Stimulated activated CD8-positive, alpha-beta memory T cell treated with anti-CD3 and anti-CD28 coated beads, Interleukin-4, amount 100 ng/mL, for 24 hours (primary cell): ENCODE results near the gene LRRC72.
"Not testable (repeated sequence)": the region's sequence is repeated elsewhere in the genome, so short reads cannot be mapped to it uniquely, and the experiment has no call there.

Experiments
- DNase-seq: peaks from one replicate; pipeline ENCODE4 v3.0.0-alpha.2; 2020; ENCODE audit warnings: low read depth

LRRC72 gene

DNA sequence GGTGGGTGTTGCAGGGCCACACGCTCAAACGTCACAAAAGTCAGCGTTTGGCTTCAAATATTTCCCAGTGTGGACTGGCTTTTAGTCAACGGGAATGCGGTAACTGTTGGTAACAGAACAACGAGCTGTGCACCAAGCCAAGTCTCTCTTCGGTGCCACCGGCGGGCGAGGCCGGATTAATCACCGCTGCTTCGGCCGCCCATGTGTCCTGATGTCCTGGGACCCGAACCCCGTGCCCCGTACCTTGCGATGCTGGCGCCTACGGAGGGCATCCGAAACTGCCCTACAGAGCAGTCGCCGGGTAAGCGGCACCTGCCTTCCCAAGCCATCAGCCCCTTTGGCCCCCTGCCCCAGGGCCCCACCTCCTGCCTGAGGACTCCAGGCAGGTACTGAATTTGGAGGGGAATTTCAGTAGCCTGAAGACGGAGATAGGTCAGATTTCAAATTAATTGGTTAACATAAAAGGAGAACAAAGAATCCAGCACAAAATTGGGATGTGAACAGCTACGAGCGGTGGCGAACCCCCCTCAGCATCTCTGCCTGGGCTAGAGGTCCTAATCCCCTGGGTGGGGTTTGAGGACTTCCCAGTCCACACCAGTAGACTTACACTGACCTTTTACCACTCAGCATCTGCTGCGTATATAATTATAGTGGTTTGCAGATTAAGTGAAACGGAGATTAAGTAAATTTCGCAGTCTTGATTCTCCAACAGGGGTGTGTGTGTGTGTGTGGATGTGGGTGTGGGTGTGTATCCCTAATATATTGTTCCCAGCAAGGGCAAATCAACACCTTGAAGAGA, at the start of gene LRRC72:
LRRC72 (plus strand) TSS at position 84 of the 799 bp plus-strand sequence; CDS start at position 212, 128 bp downstream.
- DNase-seq = no peak

- DNase-seq = no peak
Measured at GRCh38 chr7:16479161-16479560, 47.5 kb upstream of the LRRC72 start.

- DNase-seq = no peak
Measured at GRCh38 chr7:16479591-16479990, 47.0 kb upstream of the LRRC72 start.

DNA sequence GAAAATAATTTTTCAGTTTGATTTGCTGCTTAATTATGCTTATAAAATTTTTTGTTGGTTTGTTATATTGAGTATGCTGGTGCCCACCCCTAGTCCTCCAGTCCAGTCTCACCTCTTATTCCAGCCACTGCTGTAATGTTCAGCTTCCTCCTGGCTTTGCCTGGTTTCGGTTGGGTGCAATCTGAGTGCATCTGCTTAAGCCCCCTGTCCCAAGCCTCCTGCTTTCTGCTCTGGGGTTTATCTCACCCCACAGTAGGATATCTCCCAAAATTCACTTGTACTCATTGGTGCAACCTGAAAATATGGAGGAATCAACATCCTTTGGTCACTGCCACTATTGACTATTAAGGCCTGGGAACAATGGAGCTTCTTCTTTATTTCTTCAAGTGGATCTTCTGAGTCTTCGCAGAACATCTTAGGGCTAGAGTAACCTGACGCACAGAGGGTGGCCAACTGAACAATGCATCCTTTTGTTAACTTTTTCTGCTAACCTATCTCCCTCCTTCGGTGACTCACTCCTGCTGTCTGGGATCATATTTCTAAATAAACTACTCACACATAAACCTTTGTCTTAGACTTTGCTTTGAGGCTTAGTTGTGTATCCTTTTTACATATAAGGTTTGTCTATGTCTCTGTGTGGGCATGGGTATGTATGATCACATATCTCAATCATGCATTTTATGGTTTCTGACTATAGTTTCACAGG, 42.0 kb upstream of the LRRC72 start:
- DNase-seq = no peak

- DNase-seq = no peak
Measured at GRCh38 chr7:16491148-16491547, 35.5 kb upstream of the LRRC72 start.

DNA sequence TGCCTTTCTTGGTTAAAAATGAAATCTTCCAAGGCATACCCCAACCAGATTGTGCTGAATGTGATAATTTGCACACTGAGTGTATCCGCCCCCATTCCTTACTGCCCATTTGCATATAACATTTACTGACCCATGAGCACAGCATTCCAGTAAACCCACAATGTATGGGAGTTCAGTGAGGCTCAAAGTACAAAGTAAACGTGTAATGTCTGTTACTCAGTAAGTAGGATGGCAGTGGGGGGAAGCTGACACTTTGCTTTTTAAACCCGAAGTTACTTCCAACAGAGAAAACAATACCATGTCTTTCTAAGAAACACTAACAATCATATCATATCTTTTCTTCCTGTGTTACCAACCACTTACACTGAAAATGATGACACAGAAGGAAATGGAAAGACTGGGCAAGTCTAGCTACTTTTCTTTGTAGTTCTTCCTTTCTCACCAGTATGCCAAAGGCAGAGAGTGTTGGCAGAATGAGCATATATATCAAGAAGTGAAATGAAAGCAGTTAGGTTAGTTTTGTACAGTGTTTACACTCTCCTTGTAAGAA, 34.0 kb upstream of the LRRC72 start:
- no peak for DNase-seq

- DNase-seq = no peak
Measured at GRCh38 chr7:16493266-16493665, 33.4 kb upstream of the LRRC72 start.

DNA sequence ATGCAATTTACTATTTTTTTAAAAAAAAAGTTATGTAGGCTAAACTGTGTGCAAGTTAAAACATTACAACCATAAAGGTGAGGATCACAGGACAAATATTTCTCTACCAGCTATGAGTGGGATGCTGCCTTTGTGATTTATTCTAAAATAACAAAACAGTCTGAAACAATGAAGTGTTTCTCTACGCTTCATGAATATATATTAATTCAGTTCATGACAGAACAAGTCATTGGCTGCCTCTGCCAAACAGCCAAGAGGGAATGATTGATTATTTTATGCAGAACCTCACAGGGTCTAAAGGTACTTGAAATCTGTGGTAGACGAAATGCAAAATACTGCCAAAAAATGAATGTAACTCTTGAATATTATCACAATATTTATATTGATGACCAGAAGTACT, 32.1 kb upstream of the LRRC72 start:
- DNase-seq = no peak

- DNase-seq = no peak
Measured at GRCh38 chr7:16494955-16495719, 31.5 kb upstream of the LRRC72 start.

GRCh38 chr7:16498122-16498521, 28.5 kb upstream of the LRRC72 start:
- no peak for DNase-seq

DNA sequence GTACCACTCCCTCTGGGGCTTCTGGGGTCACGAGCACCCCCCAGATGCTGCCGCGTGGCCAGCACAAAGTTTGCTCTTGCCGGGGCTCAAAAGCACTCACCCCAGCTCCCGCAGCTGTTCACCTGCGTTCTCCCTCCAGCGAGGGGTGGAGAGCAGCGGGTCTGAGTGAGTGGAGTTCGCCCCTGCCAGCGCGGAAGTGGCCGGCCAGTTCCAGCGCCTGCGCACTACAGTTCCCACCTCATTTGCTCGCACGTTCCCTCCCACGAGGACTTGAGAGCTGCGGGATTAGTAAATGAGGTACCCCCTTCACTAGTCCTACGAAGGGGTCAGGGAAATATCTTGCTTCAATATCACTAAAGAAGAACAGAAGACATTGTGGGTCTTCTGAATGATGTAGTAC, 24.3 kb upstream of the LRRC72 start:
- DNase-seq = no peak

GRCh38 chr7:16504019-16504418, 22.6 kb upstream of the LRRC72 start:
- DNase-seq = no peak

GRCh38 chr7:16506422-16506821, 20.2 kb upstream of the LRRC72 start:
- DNase-seq = not testable (repeated sequence)

- no peak for DNase-seq
Measured at GRCh38 chr7:16509829-16510228, 16.8 kb upstream of the LRRC72 start.

DNA sequence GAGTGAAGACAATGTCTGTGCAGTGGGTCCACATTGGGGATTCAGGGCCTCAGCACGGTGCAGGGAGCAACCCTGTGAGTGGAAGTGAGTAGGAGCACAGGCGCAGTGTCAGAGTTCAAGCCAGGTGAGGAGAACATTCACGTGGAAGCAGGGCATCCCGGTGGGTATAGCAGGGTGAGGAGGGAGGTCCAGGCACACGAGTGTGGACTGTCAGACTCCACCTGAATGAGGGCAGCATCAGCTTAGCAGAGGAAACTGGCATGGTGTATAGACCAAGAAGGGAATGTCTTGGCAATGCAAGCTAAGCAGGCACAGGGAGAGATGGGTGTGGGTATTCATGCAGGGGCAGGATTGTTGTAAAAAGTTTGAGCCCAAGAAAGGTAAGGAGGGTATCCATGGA, 15.3 kb upstream of the LRRC72 start:
- no peak for DNase-seq

DNA sequence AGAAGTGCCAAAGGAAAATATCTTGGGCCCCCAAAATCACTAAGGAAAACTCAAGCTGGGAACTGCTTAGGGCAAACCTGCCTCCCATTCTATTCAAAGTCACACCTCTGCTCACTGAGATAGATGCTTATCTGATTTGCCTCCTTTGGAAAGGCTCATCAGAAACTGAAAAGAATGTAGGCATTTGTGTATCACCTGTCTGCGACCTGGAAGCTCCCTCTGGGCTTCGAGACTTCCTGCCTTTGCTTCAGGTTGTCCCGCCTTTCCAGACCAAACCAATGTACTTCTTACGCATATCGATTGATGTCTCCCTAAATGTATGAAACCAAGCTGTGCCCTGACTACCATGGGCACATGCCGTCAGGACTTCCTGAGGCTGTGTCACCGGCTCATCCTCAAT, 14.5 kb upstream of the LRRC72 start:
- DNase-seq = no peak

- no peak for DNase-seq
Measured at GRCh38 chr7:16514271-16514670, 12.4 kb upstream of the LRRC72 start.

DNA sequence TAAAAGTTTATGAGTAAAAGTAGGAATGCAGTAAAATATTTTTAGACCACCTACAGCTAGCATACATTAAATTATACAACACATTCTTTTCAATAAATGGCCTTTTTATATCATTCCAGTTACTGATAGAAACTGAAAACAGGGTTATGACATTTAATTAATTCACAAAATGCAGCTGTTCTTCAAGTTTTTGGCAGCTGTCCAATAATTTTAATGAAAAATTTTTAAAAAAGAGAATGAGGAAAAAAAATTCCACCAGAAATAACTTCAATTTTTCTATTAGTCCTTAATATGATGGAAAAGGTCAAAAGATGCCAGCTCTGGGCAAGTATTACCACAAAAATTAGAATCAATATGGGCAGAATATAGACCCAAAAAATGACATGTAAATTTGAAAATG, 11.9 kb upstream of the LRRC72 start:
- DNase-seq = no peak

GRCh38 chr7:16515785-16516685, 10.6 kb upstream of the LRRC72 start:
- no peak for DNase-seq

DNA sequence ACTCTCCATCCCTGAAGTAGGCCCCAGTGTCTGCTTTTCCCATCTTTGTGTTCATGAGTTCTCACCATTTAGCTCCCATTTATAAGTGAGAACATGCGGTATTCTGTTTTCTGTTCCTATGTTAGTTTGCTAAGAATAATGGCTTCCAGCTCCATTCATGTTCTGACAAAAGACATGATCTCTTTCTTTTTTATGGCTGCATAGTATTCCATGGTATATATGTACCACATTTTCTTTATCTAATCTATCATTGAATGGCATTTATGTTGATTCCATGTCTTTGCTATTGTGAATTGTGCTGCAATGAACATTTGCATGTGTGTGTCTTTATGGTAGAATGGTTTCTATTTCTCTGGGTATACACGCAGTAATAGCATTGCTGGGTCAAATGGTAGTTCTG, 6.6 kb upstream of the LRRC72 start:
- DNase-seq = not testable (repeated sequence)

DNA sequence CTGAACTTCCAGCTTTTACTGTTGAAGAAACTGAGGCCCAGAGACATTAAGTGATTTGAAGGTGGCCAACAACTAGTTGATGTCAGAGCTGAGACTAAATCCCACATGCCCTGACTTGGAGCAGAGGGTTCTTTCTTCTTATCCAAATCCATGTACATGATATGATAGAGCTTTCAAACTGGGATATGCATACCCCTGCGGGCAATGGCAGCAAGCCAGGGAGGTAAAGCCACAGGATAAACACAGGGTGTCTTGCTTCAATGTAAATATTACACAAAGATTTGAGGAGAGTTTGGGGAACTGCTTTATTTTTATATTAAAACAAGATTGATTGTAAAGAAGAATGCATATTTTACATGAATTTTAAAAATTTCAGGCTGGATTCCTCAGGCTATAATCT, 2.3 kb upstream of the LRRC72 start:
- DNase-seq = no peak
